Keratinocyte (primary cell): ENCODE data around the gene DUSP11. TPM values are rescaled to one million over a fixed set of nuclear protein-coding genes. Genes with fewer than 3 reads are reported as not detected.

Source experiments
- DNase-seq: peaks from one replicate; pipeline ENCODE4 v3.0.0-alpha.2; 2011; ENCODE audit warnings: low read depth, missing footprints, low spot score
- FAIRE-seq: peaks from 2 replicates; lab custom pipeline; 2011; peaks lifted over from hg19 to GRCh38; lab: Jason Lieb, UNC
- H2AFZ ChIP-seq: 2 replicates; pipeline ENCODE4 v1.6.0; 2012; ENCODE audit warnings: low read length, control low read depth, inconsistent platforms; ENCODE audit not compliant: control insufficient read depth
- H3K27ac ChIP-seq: 2 replicates; pipeline ENCODE4 v1.5.1; 2011; ENCODE audit warnings: low read length; ENCODE audit not compliant: control insufficient read depth, insufficient read depth
- H3K27me3 ChIP-seq: 3 replicates; pipeline ENCODE4 v1.6.0; 2011; ENCODE audit warnings: low read length; ENCODE audit not compliant: control insufficient read depth, insufficient read depth; ENCODE audit errors: extremely low read depth
- H3K36me3 ChIP-seq, 2 experiments: 2 replicates in 1 of 2; 3 replicates in 1 of 2; pipeline ENCODE4 v1.5.1; 2011; ENCODE audit warnings: low read length in 2 of 2, mild to moderate bottlenecking in 1 of 2; ENCODE audit not compliant: control insufficient read depth in 2 of 2, insufficient read depth in 2 of 2; ENCODE audit errors: extremely low read depth in 1 of 2
- H3K4me1 ChIP-seq: 3 replicates; pipeline ENCODE4 v1.5.1; 2011; ENCODE audit warnings: low read length; ENCODE audit not compliant: control insufficient read depth, insufficient read depth; ENCODE audit errors: extremely low read depth
- H3K4me2 ChIP-seq: 3 replicates; pipeline ENCODE4 v1.6.0; 2011; ENCODE audit warnings: low read depth, low read length; ENCODE audit not compliant: control insufficient read depth, insufficient read depth; ENCODE audit errors: extremely low read depth
- H3K4me3 ChIP-seq, 3 experiments: fragments of 200-600 bp in 1 of 3; sonication (generic) in 1 of 3; 2 replicates in 2 of 3; 3 replicates in 1 of 3; pipeline ENCODE4 v1.5.1; 2011 to 2016; ENCODE audit warnings: low read length in 3 of 3, mild to moderate bottlenecking in 3 of 3, control low read depth in 2 of 3, inconsistent platforms in 1 of 3, low read depth in 1 of 3, mixed read lengths in 1 of 3, mixed run types in 1 of 3, moderate library complexity in 1 of 3; ENCODE audit not compliant: control insufficient read depth in 2 of 3, insufficient read depth in 2 of 3; ENCODE audit errors: extremely low read depth in 1 of 3
- H3K79me2 ChIP-seq: 2 replicates; pipeline ENCODE4 v1.6.0; 2012; ENCODE audit warnings: low read length; ENCODE audit not compliant: control insufficient read depth, insufficient read depth
- H3K9ac ChIP-seq: 3 replicates; pipeline ENCODE4 v1.6.0; 2011; ENCODE audit warnings: low read length; ENCODE audit not compliant: control insufficient read depth, insufficient read depth; ENCODE audit errors: extremely low read depth
- H3K9me1 ChIP-seq: 3 replicates; pipeline ENCODE4 v1.6.0; 2011; ENCODE audit warnings: low read length; ENCODE audit not compliant: control insufficient read depth, insufficient read depth; ENCODE audit errors: extremely low read depth
- H3K9me3 ChIP-seq: 2 replicates; pipeline ENCODE4 v1.5.1; 2012; ENCODE audit warnings: low read depth, low read length; ENCODE audit not compliant: control insufficient read depth
- H4K20me1 ChIP-seq: 3 replicates; pipeline ENCODE4 v1.6.0; 2011; ENCODE audit warnings: low read length; ENCODE audit not compliant: control insufficient read depth, insufficient read depth; ENCODE audit errors: extremely low read depth
- EZH2 ChIP-seq: IDR thresholded peaks from one replicate; pipeline ENCODE4 v1.6.1; 2012; ENCODE audit warnings: inconsistent platforms, mild to moderate bottlenecking, low read length, moderate library complexity
- dilution Hi-C: fragments of 300-500 bp; cut with MboI; formaldehyde crosslinking; loops from one replicate; pipeline ENCODE4 v1.7.0; 2020; ENCODE audit warnings: low sequenced_read_pairs; ENCODE audit not compliant: extremely low pct_ligation_motif_present
- polyA plus RNA-seq, 5 experiments: library from polyadenylated mRNA; depleted of rRNA in 3 of 5; stranded (reverse) in 3 of 5; stranded (forward) in 1 of 5; unstranded in 1 of 5; fragments of >200 nt; gene quantifications; 1 replicate in 1 of 5; 2 replicates in 3 of 5; 3 replicates in 1 of 5; pipeline versions ENCODE4 v1.2.1 to v1.2.3, GENCODE V29; 2011 to 2012; ENCODE audit warnings: missing spikeins in 2 of 5, low read depth in 1 of 5, low replicate concordance in 1 of 5
- TF ChIP-seq, protein P1 (sequence below), 3 experiments: IDR thresholded peaks in 1 of 3; conservative IDR thresholded peaks in 1 of 3; optimal IDR thresholded peaks in 1 of 3; 2 replicates in 2 of 3; 3 replicates in 1 of 3; pipeline versions ENCODE3 to v1.5.1; 2011; ENCODE audit warnings: low read length in 3 of 3, mild to moderate bottlenecking in 3 of 3, moderate library complexity in 2 of 3, control low read depth in 1 of 3, inconsistent platforms in 1 of 3; ENCODE audit not compliant: insufficient read depth in 2 of 3; ENCODE audit errors: extremely low read depth in 1 of 3

The DUSP11 gene
- polyA plus RNA-seq, 1 donor (not counting 4 experiments of a cell fraction or from before 2014, with no cell fraction given) = 83.7 TPM

DNA sequence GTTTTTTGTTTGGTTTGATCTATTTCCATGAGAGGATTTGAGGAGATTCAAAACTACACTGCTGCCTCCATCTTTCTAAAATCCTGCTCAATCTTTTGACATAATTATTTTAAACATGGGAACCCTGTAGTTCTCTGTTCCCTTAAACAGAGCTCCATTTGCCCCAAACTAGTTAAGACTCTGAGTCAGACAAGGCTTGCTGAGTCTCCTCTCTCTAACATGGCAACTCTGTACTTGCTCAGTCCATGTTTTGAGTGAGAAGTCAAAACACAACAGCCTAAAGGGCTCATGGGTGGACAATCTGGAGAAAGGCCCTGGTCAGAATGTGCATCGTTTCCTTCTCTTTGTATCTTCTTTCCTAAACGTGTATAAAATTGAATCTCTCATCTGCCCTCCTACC, 41.8 kb upstream of the DUSP11 start:
- H3K4me2 ChIP-seq = no peak overlapping the region
- no peaks in the 10 kb centered on the region for H3K4me1 ChIP-seq
- dilution Hi-C loops = no loop called here
- no peaks in the 10 kb centered on the region for H3K9me1 ChIP-seq
- H2AFZ ChIP-seq = no peak overlapping the region
- no peak for DNase-seq
- no peak overlapping the region for H3K4me3 ChIP-seq
- H3K27me3 ChIP-seq = no peaks in the 10 kb centered on the region
- no peak overlapping the region for H3K9ac ChIP-seq
- no peaks in the 10 kb centered on the region for H3K79me2 ChIP-seq
- H3K36me3 ChIP-seq = no peaks in the 10 kb centered on the region
- no peak for TF ChIP-seq EZH2
- TF ChIP-seq, protein P1, sequence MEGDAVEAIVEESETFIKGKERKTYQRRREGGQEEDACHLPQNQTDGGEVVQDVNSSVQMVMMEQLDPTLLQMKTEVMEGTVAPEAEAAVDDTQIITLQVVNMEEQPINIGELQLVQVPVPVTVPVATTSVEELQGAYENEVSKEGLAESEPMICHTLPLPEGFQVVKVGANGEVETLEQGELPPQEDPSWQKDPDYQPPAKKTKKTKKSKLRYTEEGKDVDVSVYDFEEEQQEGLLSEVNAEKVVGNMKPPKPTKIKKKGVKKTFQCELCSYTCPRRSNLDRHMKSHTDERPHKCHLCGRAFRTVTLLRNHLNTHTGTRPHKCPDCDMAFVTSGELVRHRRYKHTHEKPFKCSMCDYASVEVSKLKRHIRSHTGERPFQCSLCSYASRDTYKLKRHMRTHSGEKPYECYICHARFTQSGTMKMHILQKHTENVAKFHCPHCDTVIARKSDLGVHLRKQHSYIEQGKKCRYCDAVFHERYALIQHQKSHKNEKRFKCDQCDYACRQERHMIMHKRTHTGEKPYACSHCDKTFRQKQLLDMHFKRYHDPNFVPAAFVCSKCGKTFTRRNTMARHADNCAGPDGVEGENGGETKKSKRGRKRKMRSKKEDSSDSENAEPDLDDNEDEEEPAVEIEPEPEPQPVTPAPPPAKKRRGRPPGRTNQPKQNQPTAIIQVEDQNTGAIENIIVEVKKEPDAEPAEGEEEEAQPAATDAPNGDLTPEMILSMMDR (optimal IDR thresholded peaks at IDR 0.05 in 1 of 3, IDR thresholded peaks at IDR 0.05 in 1 of 3, conservative IDR thresholded peaks at IDR 0.05 in 1 of 3; ENCODE audit: extremely low read depth in 1 of 3, insufficient read depth in 2 of 3, low read length in 3 of 3) = no peak
- no peaks in the 10 kb centered on the region for H3K9me3 ChIP-seq
- H3K27ac ChIP-seq = no peak overlapping the region
- H4K20me1 ChIP-seq = no peaks in the 10 kb centered on the region
- no peak for FAIRE-seq

DNA sequence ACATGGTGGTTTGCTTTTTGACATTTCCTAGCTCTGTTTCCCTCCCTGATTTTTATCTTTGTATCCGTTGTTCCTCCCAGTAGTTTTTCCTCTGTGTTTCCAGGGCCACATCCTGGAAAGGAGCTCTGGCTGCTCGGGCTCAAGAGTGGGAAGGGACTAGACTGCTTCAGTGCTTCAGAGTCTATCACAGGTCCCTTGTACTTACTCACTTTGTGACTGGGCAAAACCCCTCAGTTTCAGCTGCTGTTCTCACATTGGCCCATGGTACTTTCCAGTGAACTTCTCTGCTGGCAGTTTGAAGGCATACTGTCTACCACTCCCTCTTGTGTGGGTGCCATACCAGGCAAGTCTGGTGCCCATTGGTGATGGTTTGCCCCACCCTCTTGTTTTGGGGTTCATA, 41.3 kb upstream of the DUSP11 start:
- no peak overlapping the region for H3K27ac ChIP-seq
- FAIRE-seq (no peak), DNase-seq (no peak)
- no peak overlapping the region for H3K9ac ChIP-seq
- H2AFZ ChIP-seq = no peak overlapping the region
- dilution Hi-C loops = no loop called here
- no peaks in the 10 kb centered on the region for H3K9me3 ChIP-seq
- no peaks in the 10 kb centered on the region for H3K79me2 ChIP-seq
- H3K4me2 ChIP-seq = no peak overlapping the region
- no peak for TF ChIP-seq EZH2
- TF ChIP-seq, protein P1 (optimal IDR thresholded peaks at IDR 0.05 in 1 of 3, IDR thresholded peaks at IDR 0.05 in 1 of 3, conservative IDR thresholded peaks at IDR 0.05 in 1 of 3; ENCODE audit: extremely low read depth in 1 of 3, insufficient read depth in 2 of 3, low read length in 3 of 3) = no peak
- H3K4me3 ChIP-seq = no peak overlapping the region
- H3K27me3 ChIP-seq = no peaks in the 10 kb centered on the region
- H3K9me1 ChIP-seq = no peaks in the 10 kb centered on the region
- H4K20me1 ChIP-seq = no peaks in the 10 kb centered on the region
- H3K36me3 ChIP-seq = no peaks in the 10 kb centered on the region
- H3K4me1 ChIP-seq = no peaks in the 10 kb centered on the region
